Middle frontal gyrus (tissue), 1 donor: Measurements from ENCODE around the gene CRELD1.

ENCODE experiments used
- DNase-seq: peaks from one replicate; pipeline ENCODE4 v3.0.0-alpha.2; 2015; ENCODE audit warnings: low spot score; ENCODE audit errors: extremely low spot score

Gene CRELD1

GRCh38 chr3:9955611-9956352, 22.1 kb downstream of the CRELD1 start:
- no peak for DNase-seq

GRCh38 chr3:9957214-9957613, 23.6 kb downstream of the CRELD1 start:
- no peak for DNase-seq

GRCh38 chr3:9965200-9965875, 31.7 kb downstream of the CRELD1 start:
- no peak for DNase-seq

GRCh38 chr3:9966841-9967240, 33.2 kb downstream of the CRELD1 start:
- DNase-seq = no peak

GRCh38 chr3:9969632-9970019, 36.0 kb downstream of the CRELD1 start:
- DNase-seq = no peak

- DNase-seq = no peak
Observed at GRCh38 chr3:9970020-9970652, 36.5 kb downstream of the CRELD1 start.

GRCh38 chr3:9976721-9977709, 43.4 kb downstream of the CRELD1 start:
- no peak for DNase-seq

GRCh38 chr3:9978710-9979305, 45.2 kb downstream of the CRELD1 start:
- DNase-seq = no peak

GRCh38 chr3:9980251-9980650, 46.6 kb downstream of the CRELD1 start:
- no peak for DNase-seq

GRCh38 chr3:9986230-9986725, 52.6 kb downstream of the CRELD1 start:
- DNase-seq = no peak

GRCh38 chr3:9994086-9994844, 60.6 kb downstream of the CRELD1 start:
- no peak for DNase-seq
